ENCODE results near the gene GALNT2. TPM values are rescaled to one million over a fixed set of nuclear protein-coding genes. Genes with fewer than 3 reads are reported as not detected.

The GALNT2 gene
- total and polyA plus RNA-seq, 4 donors: 47.5 to 182 (median 114) TPM

DNA sequence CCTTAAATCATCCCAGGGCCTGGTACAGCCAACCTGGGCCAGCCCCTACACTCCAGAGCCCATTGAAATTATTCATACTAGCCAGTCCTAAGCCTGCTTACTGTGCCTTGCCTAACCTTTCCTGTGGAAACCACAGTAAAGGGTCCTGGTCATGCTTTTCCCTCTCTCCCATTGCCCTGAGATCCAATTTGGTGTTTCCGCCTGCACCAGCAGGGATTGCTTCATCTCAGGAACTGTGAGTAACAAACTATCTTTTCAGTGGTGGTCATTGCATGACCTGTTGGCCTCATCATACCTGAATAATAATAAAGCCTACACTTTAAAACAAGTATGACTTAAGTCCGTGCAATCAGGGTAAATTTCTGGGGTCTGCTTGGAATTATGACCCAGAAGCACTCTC, 18.7 kb upstream of the GALNT2 start:
- WGBS: 84% methylated on average over 2 of the region's 2 CpGs
- DNase-seq (ENCODE audit: low spot score): no peak
- Histone ChIP-seq H3K4me3 (ENCODE audit: low read depth in 1 of 3, low read length in 3 of 3) (no peak overlapping the region), H3K27ac (ENCODE audit: low read depth in 1 of 2, low read length in 2 of 2) (no peak overlapping the region), H3K36me3 (ENCODE audit: control insufficient read depth in 4 of 4, insufficient read depth in 3 of 4, low read depth in 1 of 4, low read length in 3 of 4) (no peaks in the 10 kb centered on the region), H3K9ac (ENCODE audit: low read depth in 1 of 2, low read length in 2 of 2) (no peak overlapping the region), H3K9me3 (ENCODE audit: control insufficient read depth in 4 of 4, low read length in 3 of 4) (no peaks in the 10 kb centered on the region), H3K4me1 (ENCODE audit: control insufficient read depth in 4 of 4, insufficient read depth in 4 of 4, low read length in 3 of 4) (peaks cover 0 to 2% (median 0%) of the 10 kb centered on the region in 4 donors), H3K27me3 (ENCODE audit: control insufficient read depth in 4 of 4, insufficient read depth in 4 of 4, low read length in 3 of 4) (no peaks in the 10 kb centered on the region)
- TF ChIP-seq NR2F2 (IDR thresholded peaks at IDR 0.05): no peak
- TF ChIP-seq EGR1 (IDR thresholded peaks at IDR 0.05; ENCODE audit: low read depth in 2 of 2): no peak
- no peak for TF ChIP-seq RAD21 (IDR thresholded peaks at IDR 0.05)
- TF ChIP-seq YY1 (IDR thresholded peaks at IDR 0.05): no peak
- TF ChIP-seq FOXA2 (IDR thresholded peaks at IDR 0.05): no peak
- TF ChIP-seq TAF1 (conservative IDR thresholded peaks at IDR 0.05): no peak
- no peak for TF ChIP-seq GABPA (IDR thresholded peaks at IDR 0.05 in 1 of 2, conservative IDR thresholded peaks at IDR 0.05 in 1 of 2)
- TF ChIP-seq HNF4G (IDR thresholded peaks at IDR 0.05): no peak
- TF ChIP-seq, protein P1, sequence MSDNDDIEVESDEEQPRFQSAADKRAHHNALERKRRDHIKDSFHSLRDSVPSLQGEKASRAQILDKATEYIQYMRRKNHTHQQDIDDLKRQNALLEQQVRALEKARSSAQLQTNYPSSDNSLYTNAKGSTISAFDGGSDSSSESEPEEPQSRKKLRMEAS (IDR thresholded peaks at IDR 0.05): no peak
- TF ChIP-seq, protein P2, sequence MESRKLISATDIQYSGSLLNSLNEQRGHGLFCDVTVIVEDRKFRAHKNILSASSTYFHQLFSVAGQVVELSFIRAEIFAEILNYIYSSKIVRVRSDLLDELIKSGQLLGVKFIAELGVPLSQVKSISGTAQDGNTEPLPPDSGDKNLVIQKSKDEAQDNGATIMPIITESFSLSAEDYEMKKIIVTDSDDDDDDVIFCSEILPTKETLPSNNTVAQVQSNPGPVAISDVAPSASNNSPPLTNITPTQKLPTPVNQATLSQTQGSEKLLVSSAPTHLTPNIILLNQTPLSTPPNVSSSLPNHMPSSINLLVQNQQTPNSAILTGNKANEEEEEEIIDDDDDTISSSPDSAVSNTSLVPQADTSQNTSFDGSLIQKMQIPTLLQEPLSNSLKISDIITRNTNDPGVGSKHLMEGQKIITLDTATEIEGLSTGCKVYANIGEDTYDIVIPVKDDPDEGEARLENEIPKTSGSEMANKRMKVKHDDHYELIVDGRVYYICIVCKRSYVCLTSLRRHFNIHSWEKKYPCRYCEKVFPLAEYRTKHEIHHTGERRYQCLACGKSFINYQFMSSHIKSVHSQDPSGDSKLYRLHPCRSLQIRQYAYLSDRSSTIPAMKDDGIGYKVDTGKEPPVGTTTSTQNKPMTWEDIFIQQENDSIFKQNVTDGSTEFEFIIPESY (IDR thresholded peaks at IDR 0.05): no peak

- 92% methylated on average over 1 of the region's 1 CpG for WGBS
- DNase-seq (ENCODE audit: low spot score): no peak
- Histone ChIP-seq H3K4me3 (ENCODE audit: low read depth in 1 of 3, low read length in 3 of 3) (no peak overlapping the region), H3K27me3 (ENCODE audit: control insufficient read depth in 4 of 4, insufficient read depth in 4 of 4, low read length in 3 of 4) (no peaks in the 10 kb centered on the region), H3K4me1 (ENCODE audit: control insufficient read depth in 4 of 4, insufficient read depth in 4 of 4, low read length in 3 of 4) (peaks cover 0 to 2% (median 0%) of the 10 kb centered on the region in 4 donors), H3K27ac (ENCODE audit: low read depth in 1 of 2, low read length in 2 of 2) (no peak overlapping the region), H3K9me3 (ENCODE audit: control insufficient read depth in 4 of 4, low read length in 3 of 4) (no peaks in the 10 kb centered on the region), H3K36me3 (ENCODE audit: control insufficient read depth in 4 of 4, insufficient read depth in 3 of 4, low read depth in 1 of 4, low read length in 3 of 4) (no peaks in the 10 kb centered on the region), H3K9ac (ENCODE audit: low read depth in 1 of 2, low read length in 2 of 2) (no peak overlapping the region)
- TF ChIP-seq HNF4G (IDR thresholded peaks at IDR 0.05) (no peak), HNF4A (conservative IDR thresholded peaks at IDR 0.05) (no peak), GABPA (IDR thresholded peaks at IDR 0.05 in 1 of 2, conservative IDR thresholded peaks at IDR 0.05 in 1 of 2) (no peak)
- TF ChIP-seq, protein P2 (IDR thresholded peaks at IDR 0.05): no peak
These were observed 18.1 kb upstream of the GALNT2 start for GRCh38 chr1:230048922-230049321.

DNA sequence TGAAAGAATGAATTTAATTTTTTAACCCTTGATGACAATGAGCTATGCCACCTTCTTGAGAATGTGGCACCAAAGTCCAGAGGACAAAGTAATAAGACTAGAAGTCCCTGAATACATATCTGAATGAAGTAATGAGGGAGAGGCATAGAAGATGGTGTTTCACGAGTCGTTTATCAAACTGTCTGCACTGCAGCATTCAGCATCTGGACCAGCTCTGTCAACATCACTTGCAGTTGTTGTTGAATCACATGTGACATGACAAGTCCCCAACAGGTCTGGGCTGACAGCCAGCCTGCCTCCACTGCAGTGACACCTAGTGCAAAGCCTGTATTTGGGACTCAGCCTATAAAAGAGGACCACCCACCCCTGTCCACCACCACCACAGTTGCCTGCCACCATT, 17.3 kb upstream of the GALNT2 start:
- TF ChIP-seq HNF4A (conservative IDR thresholded peaks at IDR 0.05): no peak
- TF ChIP-seq CTCF (IDR thresholded peaks at IDR 0.05; ENCODE audit: low read depth, low read length, missing input control): no peak
- WGBS: 64% methylated on average over 2 of the region's 2 CpGs

More for the DNA sequence above, 17.3 kb upstream of the GALNT2 start:
- Histone ChIP-seq H3K27me3 (ENCODE audit: control insufficient read depth in 4 of 4, insufficient read depth in 4 of 4, low read length in 3 of 4) (no peaks in the 10 kb centered on the region), H3K36me3 (ENCODE audit: control insufficient read depth in 4 of 4, insufficient read depth in 3 of 4, low read depth in 1 of 4, low read length in 3 of 4) (no peaks in the 10 kb centered on the region), H3K4me3 (ENCODE audit: low read depth in 1 of 3, low read length in 3 of 3) (no peak overlapping the region), H3K9ac (ENCODE audit: low read depth in 1 of 2, low read length in 2 of 2) (no peak overlapping the region), H3K27ac (ENCODE audit: low read depth in 1 of 2, low read length in 2 of 2) (no peak overlapping the region), H3K9me3 (ENCODE audit: control insufficient read depth in 4 of 4, low read length in 3 of 4) (no peaks in the 10 kb centered on the region), H3K4me1 (ENCODE audit: control insufficient read depth in 4 of 4, insufficient read depth in 4 of 4, low read length in 3 of 4) (peaks cover 0 to 2% (median 0%) of the 10 kb centered on the region in 4 donors)
- no peak for DNase-seq (ENCODE audit: low spot score)
